ENCODE results near the gene MYO7B.

The MYO7B gene

DNA sequence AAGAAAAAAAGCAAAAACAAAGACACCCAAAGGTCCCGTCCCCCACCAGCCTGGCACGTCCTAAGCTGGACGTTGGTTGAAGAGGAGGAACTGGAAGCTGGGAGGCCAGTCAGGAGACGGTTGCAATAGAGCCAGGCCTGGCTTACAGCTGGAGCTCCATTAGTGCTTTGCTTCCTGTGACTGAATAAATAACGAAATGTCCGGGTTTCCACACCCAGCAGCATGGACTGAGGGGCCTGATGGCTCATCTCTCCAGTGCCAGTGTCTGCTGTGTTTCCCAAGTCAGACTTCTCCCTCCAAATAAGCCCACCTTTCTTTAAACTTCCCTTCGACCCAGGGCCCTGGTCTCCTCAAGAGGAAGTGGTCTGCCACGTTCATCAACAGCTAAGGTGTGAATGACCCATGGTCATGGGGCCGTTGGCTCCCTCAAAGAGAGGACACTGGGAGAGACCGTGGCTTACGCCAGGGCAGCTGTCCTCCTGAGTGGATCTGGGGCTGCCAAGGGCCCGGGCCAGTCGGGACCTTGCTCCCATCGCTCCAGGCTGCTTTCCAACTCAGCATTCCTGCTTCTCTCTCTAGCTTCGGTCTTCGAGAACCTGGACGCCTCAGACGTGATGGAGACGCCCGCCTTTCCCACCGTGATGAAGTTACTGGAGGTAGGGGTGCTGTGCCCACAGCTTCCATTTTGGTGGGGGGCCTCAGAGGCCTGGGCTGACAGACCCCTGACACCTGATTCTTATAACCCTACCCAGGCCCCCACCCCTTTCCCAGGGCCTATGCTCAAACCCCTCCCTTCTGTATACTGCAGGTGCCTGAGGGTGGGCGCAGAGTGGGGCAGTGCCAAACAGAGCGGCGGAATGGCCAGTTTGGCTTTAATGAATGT, 44.9 kb downstream of the MYO7B start:
- TF ChIP-seq ZNF70 (CRISPR knock-in tag; IDR thresholded peaks at IDR 0.05) (no peak), ZNF8 (CRISPR knock-in tag; IDR thresholded peaks at IDR 0.05) (no peak), ZNF565 (CRISPR knock-in tag; conservative IDR thresholded peaks at IDR 0.05; ENCODE audit: low read depth) (no peak), RARB (CRISPR knock-in tag; IDR thresholded peaks at IDR 0.05) (no peak), ARNTL (CRISPR knock-in tag; IDR thresholded peaks at IDR 0.05; ENCODE audit: borderline replicate concordance, low read depth) (no peak), ISL1 (CRISPR knock-in tag; IDR thresholded peaks at IDR 0.05) (no peak), TOX (CRISPR knock-in tag; IDR thresholded peaks at IDR 0.05; ENCODE audit: borderline replicate concordance) (no peak), ZC3H10 (CRISPR knock-in tag; IDR thresholded peaks at IDR 0.05) (no peak)
- TF ChIP-seq, protein P1, sequence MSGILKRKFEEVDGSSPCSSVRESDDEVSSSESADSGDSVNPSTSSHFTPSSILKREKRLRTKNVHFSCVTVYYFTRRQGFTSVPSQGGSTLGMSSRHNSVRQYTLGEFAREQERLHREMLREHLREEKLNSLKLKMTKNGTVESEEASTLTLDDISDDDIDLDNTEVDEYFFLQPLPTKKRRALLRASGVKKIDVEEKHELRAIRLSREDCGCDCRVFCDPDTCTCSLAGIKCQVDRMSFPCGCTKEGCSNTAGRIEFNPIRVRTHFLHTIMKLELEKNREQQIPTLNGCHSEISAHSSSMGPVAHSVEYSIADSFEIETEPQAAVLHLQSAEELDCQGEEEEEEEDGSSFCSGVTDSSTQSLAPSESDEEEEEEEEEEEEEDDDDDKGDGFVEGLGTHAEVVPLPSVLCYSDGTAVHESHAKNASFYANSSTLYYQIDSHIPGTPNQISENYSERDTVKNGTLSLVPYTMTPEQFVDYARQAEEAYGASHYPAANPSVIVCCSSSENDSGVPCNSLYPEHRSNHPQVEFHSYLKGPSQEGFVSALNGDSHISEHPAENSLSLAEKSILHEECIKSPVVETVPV (CRISPR knock-in tag; IDR thresholded peaks at IDR 0.05), result no peak
- TF ChIP-seq, protein P2, sequence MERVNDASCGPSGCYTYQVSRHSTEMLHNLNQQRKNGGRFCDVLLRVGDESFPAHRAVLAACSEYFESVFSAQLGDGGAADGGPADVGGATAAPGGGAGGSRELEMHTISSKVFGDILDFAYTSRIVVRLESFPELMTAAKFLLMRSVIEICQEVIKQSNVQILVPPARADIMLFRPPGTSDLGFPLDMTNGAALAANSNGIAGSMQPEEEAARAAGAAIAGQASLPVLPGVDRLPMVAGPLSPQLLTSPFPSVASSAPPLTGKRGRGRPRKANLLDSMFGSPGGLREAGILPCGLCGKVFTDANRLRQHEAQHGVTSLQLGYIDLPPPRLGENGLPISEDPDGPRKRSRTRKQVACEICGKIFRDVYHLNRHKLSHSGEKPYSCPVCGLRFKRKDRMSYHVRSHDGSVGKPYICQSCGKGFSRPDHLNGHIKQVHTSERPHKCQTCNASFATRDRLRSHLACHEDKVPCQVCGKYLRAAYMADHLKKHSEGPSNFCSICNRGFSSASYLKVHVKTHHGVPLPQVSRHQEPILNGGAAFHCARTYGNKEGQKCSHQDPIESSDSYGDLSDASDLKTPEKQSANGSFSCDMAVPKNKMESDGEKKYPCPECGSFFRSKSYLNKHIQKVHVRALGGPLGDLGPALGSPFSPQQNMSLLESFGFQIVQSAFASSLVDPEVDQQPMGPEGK (CRISPR knock-in tag; IDR thresholded peaks at IDR 0.05; ENCODE audit: borderline replicate concordance), result no peak
- no peak for ATAC-seq

DNA sequence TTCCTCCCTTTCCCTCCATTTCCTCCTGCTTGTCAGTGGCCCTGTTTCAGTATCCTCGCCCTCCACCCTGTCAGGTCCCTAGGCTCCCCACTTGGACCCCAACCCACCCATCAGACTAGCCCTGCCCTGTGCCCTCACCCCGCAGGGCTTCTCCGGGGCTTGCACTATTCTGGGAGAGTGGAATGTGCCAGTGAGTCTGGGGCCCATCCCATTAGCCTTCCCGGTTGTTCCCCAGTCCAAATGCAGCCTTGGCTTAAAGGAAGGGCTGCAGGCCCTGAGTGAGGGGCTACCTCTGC, 45.5 kb downstream of the MYO7B start:
- TF ChIP-seq ZFP3 (CRISPR knock-in tag; IDR thresholded peaks at IDR 0.05) (no peak), ZFP30 (CRISPR knock-in tag; IDR thresholded peaks at IDR 0.05) (no peak), ZNF70 (CRISPR knock-in tag; IDR thresholded peaks at IDR 0.05) (no peak), ISL1 (CRISPR knock-in tag; IDR thresholded peaks at IDR 0.05) (no peak), SNAI2 (CRISPR knock-in tag; IDR thresholded peaks at IDR 0.05) (no peak), ZC3H10 (CRISPR knock-in tag; IDR thresholded peaks at IDR 0.05) (no peak), CSDC2 (CRISPR knock-in tag; IDR thresholded peaks at IDR 0.05) (no peak), RARB (CRISPR knock-in tag; IDR thresholded peaks at IDR 0.05) (no peak), TCF4 (CRISPR knock-in tag; IDR thresholded peaks at IDR 0.05; ENCODE audit: borderline replicate concordance) (no peak), ZNF565 (CRISPR knock-in tag; conservative IDR thresholded peaks at IDR 0.05; ENCODE audit: low read depth) (no peak), ARNTL (CRISPR knock-in tag; IDR thresholded peaks at IDR 0.05; ENCODE audit: borderline replicate concordance, low read depth) (no peak), BACH2 (CRISPR knock-in tag; IDR thresholded peaks at IDR 0.05; ENCODE audit: borderline replicate concordance) (no peak), OSR1 (CRISPR knock-in tag; IDR thresholded peaks at IDR 0.05) (no peak)
- TF ChIP-seq, protein P3, sequence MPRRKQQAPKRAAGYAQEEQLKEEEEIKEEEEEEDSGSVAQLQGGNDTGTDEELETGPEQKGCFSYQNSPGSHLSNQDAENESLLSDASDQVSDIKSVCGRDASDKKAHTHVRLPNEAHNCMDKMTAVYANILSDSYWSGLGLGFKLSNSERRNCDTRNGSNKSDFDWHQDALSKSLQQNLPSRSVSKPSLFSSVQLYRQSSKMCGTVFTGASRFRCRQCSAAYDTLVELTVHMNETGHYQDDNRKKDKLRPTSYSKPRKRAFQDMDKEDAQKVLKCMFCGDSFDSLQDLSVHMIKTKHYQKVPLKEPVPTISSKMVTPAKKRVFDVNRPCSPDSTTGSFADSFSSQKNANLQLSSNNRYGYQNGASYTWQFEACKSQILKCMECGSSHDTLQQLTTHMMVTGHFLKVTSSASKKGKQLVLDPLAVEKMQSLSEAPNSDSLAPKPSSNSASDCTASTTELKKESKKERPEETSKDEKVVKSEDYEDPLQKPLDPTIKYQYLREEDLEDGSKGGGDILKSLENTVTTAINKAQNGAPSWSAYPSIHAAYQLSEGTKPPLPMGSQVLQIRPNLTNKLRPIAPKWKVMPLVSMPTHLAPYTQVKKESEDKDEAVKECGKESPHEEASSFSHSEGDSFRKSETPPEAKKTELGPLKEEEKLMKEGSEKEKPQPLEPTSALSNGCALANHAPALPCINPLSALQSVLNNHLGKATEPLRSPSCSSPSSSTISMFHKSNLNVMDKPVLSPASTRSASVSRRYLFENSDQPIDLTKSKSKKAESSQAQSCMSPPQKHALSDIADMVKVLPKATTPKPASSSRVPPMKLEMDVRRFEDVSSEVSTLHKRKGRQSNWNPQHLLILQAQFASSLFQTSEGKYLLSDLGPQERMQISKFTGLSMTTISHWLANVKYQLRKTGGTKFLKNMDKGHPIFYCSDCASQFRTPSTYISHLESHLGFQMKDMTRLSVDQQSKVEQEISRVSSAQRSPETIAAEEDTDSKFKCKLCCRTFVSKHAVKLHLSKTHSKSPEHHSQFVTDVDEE (CRISPR knock-in tag; IDR thresholded peaks at IDR 0.05), result no peak
- TF ChIP-seq, protein P4, sequence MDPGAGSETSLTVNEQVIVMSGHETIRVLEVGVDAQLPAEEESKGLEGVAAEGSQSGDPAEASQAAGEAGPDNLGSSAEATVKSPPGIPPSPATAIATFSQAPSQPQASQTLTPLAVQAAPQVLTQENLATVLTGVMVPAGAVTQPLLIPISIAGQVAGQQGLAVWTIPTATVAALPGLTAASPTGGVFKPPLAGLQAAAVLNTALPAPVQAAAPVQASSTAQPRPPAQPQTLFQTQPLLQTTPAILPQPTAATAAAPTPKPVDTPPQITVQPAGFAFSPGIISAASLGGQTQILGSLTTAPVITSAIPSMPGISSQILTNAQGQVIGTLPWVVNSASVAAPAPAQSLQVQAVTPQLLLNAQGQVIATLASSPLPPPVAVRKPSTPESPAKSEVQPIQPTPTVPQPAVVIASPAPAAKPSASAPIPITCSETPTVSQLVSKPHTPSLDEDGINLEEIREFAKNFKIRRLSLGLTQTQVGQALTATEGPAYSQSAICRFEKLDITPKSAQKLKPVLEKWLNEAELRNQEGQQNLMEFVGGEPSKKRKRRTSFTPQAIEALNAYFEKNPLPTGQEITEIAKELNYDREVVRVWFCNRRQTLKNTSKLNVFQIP (CRISPR knock-in tag; IDR thresholded peaks at IDR 0.05; ENCODE audit: borderline replicate concordance, low read depth), result no peak
- no peak for ATAC-seq

DNA sequence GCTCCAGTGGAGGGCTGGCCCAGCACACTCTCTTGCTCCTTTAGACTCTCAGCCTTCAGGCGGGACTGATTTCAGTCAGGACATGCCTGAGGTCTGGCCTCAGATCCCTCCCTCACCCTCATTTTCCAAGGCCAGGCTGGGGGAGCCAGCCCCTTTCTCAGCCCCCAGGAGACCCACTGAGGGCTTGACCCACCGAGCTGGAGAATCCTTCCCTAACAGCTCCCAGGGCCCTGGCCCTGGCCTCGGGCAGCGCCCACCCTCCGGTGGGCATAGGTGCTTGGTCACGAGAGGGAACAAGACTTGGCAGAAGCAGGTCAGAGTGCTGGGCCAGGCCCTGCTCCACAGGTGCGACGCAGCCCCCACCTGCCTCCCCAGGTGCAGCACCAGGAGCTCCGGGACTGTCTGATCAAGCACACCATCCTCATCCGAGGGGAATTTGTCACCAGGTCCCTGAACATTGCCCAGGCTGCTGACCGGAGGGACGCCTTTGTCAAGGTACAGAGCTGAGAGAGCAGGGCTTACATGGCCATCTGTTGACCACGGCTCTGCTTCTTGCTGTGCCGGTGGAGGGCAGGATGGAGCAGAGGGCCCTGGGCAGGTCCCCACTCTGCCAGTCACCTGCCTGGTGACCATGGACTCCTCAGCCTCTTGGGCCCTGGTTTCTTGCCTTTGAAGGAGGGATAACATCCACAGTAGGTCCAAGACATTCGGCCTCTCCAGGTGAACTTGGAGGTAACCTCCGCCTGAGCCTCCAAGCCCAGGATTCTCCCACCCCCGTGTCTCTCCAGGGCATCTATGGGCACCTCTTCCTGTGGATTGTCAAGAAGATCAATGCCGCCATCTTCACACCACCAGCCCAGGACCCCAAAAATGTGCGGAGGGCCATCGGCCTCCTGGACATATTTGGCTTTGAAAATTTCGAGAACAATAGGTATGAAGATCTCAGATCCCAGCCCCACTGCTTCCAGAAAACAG, 46.3 kb downstream of the MYO7B start:
- TF ChIP-seq ESRRG (CRISPR knock-in tag; IDR thresholded peaks at IDR 0.05) (no peak), ARNTL (CRISPR knock-in tag; IDR thresholded peaks at IDR 0.05; ENCODE audit: borderline replicate concordance, low read depth) (no peak), SNAI2 (CRISPR knock-in tag; IDR thresholded peaks at IDR 0.05) (no peak), TOX (CRISPR knock-in tag; IDR thresholded peaks at IDR 0.05; ENCODE audit: borderline replicate concordance) (no peak), OSR1 (CRISPR knock-in tag; IDR thresholded peaks at IDR 0.05) (no peak), TCF4 (CRISPR knock-in tag; IDR thresholded peaks at IDR 0.05; ENCODE audit: borderline replicate concordance) (no peak), ZNF70 (CRISPR knock-in tag; IDR thresholded peaks at IDR 0.05) (no peak), ZNF565 (CRISPR knock-in tag; conservative IDR thresholded peaks at IDR 0.05; ENCODE audit: low read depth) (no peak), ZFP3 (CRISPR knock-in tag; IDR thresholded peaks at IDR 0.05) (no peak), ISL1 (CRISPR knock-in tag; IDR thresholded peaks at IDR 0.05) (no peak), RARB (CRISPR knock-in tag; IDR thresholded peaks at IDR 0.05) (no peak), CSDC2 (CRISPR knock-in tag; IDR thresholded peaks at IDR 0.05) (no peak), ZNF8 (CRISPR knock-in tag; IDR thresholded peaks at IDR 0.05) (no peak), BACH2 (CRISPR knock-in tag; IDR thresholded peaks at IDR 0.05; ENCODE audit: borderline replicate concordance) (no peak), ZFP30 (CRISPR knock-in tag; IDR thresholded peaks at IDR 0.05) (no peak)
- TF ChIP-seq, protein P4 (CRISPR knock-in tag; IDR thresholded peaks at IDR 0.05; ENCODE audit: borderline replicate concordance, low read depth), result no peak
- ATAC-seq, result no peak

Measured in SK-N-SH treated with all-trans-retinoic acid at 6 μM for 48 hours (cell line).